ENCODE data around the gene GUCA2B.

GRCh38 chr1:42164551-42165420 is 11.6 kb downstream of the GUCA2B start, which contains the start of gene GUCA2A:
- no peak for TF ChIP-seq CTCF (IDR thresholded peaks at IDR 0.05; ENCODE audit: insufficient read depth, low read length)
- no peak for TF ChIP-seq POLR2AphosphoS5 (IDR thresholded peaks at IDR 0.05; ENCODE audit: low read depth)
- no peak for TF ChIP-seq SPI1 (IDR thresholded peaks at IDR 0.05; ENCODE audit: borderline replicate concordance, low read depth)
- TF ChIP-seq REST (IDR thresholded peaks at IDR 0.05; ENCODE audit: insufficient replicate concordance, low read depth) = no peak
